GM21717 (cell line): ENCODE results near the gene SDHB.

ENCODE experiments used
- ATAC-seq: cut with Tn5 transposase; IDR thresholded peaks from one replicate; pipeline ENCODE4 v1.9.1; 2021; ENCODE audit warnings: mild to moderate bottlenecking, moderate library complexity; ENCODE audit not compliant: unreplicated experiment

The SDHB gene

GRCh38 chr1:17053685-17054410 lies at the start of gene SDHB:
Gene SDHB, minus strand, starts transcription at chr1:17054032. Its CDS starts 13 bp downstream, at chr1:17054019.
- peak; percentile 90 for ATAC-seq

- no peak for ATAC-seq
Observed at GRCh38 chr1:17102232-17102631, 48.4 kb upstream of the SDHB start.

GRCh38 chr1:17101261-17101660 lies 47.4 kb upstream of the SDHB start:
- ATAC-seq = no peak

- ATAC-seq = no peak
Observed at GRCh38 chr1:17099616-17100340, 45.9 kb upstream of the SDHB start.

- ATAC-seq = no peak
Observed at GRCh38 chr1:17098446-17099317, 44.9 kb upstream of the SDHB start.

GRCh38 chr1:17097787-17098186 lies 44.0 kb upstream of the SDHB start:
- ATAC-seq = no peak

GRCh38 chr1:17097147-17097546 lies 43.3 kb upstream of the SDHB start:
- ATAC-seq = no peak

GRCh38 chr1:17096584-17096983 lies 42.8 kb upstream of the SDHB start:
- no peak for ATAC-seq

GRCh38 chr1:17095141-17095540 lies 41.3 kb upstream of the SDHB start:
- ATAC-seq = no peak

- ATAC-seq = peak; percentile 49
Observed at GRCh38 chr1:17094664-17095063, 40.8 kb upstream of the SDHB start.

GRCh38 chr1:17093822-17094393 lies 40.1 kb upstream of the SDHB start:
- no peak for ATAC-seq

GRCh38 chr1:17091252-17091651 lies 37.4 kb upstream of the SDHB start:
- ATAC-seq = no peak

GRCh38 chr1:17089506-17089905 lies 35.7 kb upstream of the SDHB start:
- ATAC-seq = no peak

- no peak for ATAC-seq
Observed at GRCh38 chr1:17086751-17087150, 32.9 kb upstream of the SDHB start.

GRCh38 chr1:17084787-17085186 lies 31.0 kb upstream of the SDHB start:
- no peak for ATAC-seq

GRCh38 chr1:17082761-17083160 lies 28.9 kb upstream of the SDHB start:
- no peak for ATAC-seq

- ATAC-seq = no peak
Observed at GRCh38 chr1:17081439-17081838, 27.6 kb upstream of the SDHB start.

- no peak for ATAC-seq
Observed at GRCh38 chr1:17080880-17081279, 27.0 kb upstream of the SDHB start.

GRCh38 chr1:17080085-17080759 lies 26.4 kb upstream of the SDHB start:
- no peak for ATAC-seq

GRCh38 chr1:17078991-17079868 lies 25.4 kb upstream of the SDHB start:
- no peak for ATAC-seq
